ENCODE data around the gene TNFRSF12A. TPM values are rescaled to one million over a fixed set of nuclear protein-coding genes. Genes with fewer than 3 reads are reported as not detected.

TNFRSF12A gene
- total and polyA plus RNA-seq, 2 of the 13 experiments (the other 11 are each of a cell fraction or from before 2014, with no cell fraction given), result 61.9 to 66.0 TPM

DNA sequence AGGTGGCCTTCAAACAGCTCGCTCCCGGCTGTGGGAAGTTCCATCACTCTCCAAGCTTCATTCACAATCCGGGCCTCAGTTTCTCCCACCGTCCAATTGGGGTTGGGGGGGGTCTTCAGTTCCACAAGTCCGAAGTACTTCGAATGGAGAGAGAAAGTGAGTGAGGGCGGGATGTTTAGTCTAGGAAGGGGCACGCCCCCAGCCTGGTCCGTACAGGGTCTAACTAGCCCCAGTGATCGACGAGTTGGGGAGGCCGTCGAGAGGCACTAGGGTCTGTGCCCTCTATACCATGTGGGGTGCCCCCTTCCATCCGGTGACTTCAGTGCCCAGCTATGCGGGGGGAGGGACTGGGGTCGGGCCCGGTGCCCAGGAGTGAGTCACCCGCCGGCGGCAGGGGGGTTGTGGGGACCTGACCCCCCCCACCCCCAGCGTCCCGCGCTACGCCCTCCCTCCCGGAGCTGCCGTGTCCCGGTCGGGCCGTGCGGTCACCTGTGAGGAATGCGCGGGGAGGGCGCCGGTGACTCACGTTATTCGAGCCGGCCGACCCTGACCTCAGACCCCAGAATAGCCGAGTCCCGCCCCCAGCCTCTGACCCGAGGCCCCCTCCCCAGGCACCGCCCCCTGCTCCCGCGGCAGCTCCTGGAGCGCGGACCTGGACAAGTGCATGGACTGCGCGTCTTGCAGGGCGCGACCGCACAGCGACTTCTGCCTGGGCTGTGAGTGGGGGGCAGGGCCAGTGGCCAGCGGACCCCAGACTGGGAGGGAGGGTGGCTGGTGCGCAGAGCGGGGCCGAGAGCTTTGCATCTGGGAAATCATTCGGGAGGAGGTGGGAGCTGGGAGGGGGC is 658 bp downstream of the TNFRSF12A start (continued):
- TF ChIP-seq, protein P1, sequence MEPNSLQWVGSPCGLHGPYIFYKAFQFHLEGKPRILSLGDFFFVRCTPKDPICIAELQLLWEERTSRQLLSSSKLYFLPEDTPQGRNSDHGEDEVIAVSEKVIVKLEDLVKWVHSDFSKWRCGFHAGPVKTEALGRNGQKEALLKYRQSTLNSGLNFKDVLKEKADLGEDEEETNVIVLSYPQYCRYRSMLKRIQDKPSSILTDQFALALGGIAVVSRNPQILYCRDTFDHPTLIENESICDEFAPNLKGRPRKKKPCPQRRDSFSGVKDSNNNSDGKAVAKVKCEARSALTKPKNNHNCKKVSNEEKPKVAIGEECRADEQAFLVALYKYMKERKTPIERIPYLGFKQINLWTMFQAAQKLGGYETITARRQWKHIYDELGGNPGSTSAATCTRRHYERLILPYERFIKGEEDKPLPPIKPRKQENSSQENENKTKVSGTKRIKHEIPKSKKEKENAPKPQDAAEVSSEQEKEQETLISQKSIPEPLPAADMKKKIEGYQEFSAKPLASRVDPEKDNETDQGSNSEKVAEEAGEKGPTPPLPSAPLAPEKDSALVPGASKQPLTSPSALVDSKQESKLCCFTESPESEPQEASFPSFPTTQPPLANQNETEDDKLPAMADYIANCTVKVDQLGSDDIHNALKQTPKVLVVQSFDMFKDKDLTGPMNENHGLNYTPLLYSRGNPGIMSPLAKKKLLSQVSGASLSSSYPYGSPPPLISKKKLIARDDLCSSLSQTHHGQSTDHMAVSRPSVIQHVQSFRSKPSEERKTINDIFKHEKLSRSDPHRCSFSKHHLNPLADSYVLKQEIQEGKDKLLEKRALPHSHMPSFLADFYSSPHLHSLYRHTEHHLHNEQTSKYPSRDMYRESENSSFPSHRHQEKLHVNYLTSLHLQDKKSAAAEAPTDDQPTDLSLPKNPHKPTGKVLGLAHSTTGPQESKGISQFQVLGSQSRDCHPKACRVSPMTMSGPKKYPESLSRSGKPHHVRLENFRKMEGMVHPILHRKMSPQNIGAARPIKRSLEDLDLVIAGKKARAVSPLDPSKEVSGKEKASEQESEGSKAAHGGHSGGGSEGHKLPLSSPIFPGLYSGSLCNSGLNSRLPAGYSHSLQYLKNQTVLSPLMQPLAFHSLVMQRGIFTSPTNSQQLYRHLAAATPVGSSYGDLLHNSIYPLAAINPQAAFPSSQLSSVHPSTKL (CRISPR knock-in tag; IDR thresholded peaks at IDR 0.05), result peak; percentile 78
- TF ChIP-seq JUND (CRISPR knock-in tag; IDR thresholded peaks at IDR 0.05) (peak; percentile 99), EZH2 (conservative IDR thresholded peaks at IDR 0.05; ENCODE audit: low read depth, low read length) (no peak), ZC3H13 (CRISPR knock-in tag; IDR thresholded peaks at IDR 0.05) (0 out of 2 replicates have a peak, but pooled peaks have one; percentile 24), JARID2 (CRISPR knock-in tag; IDR thresholded peaks at IDR 0.05; ENCODE audit: insufficient replicate concordance) (peak; percentile 42), TRAFD1 (CRISPR knock-in tag; IDR thresholded peaks at IDR 0.05; ENCODE audit: borderline replicate concordance) (no peak), CHD2 (IDR thresholded peaks at IDR 0.05; ENCODE audit: low read depth, low read length) (no peak), STAT6 (CRISPR knock-in tag; IDR thresholded peaks at IDR 0.05; ENCODE audit: borderline replicate concordance) (no peak), ZSCAN29 (CRISPR knock-in tag; conservative IDR thresholded peaks at IDR 0.05) (0 out of 2 replicates have a peak, but pooled peaks have one; percentile 59), EHMT2 (IDR thresholded peaks at IDR 0.05; ENCODE audit: borderline replicate concordance, low read depth, low read length) (no peak), ZNF350 (CRISPR knock-in tag; IDR thresholded peaks at IDR 0.05; ENCODE audit: borderline replicate concordance, low read depth) (peak; percentile 40; the same call in 1 of the 2 replicates), CCDC6 (CRISPR knock-in tag; IDR thresholded peaks at IDR 0.05) (peak; percentile 87), AKAP8 (CRISPR knock-in tag; IDR thresholded peaks at IDR 0.05) (no peak; the same call in 1 of the 2 replicates)
- TF ChIP-seq, protein P2, sequence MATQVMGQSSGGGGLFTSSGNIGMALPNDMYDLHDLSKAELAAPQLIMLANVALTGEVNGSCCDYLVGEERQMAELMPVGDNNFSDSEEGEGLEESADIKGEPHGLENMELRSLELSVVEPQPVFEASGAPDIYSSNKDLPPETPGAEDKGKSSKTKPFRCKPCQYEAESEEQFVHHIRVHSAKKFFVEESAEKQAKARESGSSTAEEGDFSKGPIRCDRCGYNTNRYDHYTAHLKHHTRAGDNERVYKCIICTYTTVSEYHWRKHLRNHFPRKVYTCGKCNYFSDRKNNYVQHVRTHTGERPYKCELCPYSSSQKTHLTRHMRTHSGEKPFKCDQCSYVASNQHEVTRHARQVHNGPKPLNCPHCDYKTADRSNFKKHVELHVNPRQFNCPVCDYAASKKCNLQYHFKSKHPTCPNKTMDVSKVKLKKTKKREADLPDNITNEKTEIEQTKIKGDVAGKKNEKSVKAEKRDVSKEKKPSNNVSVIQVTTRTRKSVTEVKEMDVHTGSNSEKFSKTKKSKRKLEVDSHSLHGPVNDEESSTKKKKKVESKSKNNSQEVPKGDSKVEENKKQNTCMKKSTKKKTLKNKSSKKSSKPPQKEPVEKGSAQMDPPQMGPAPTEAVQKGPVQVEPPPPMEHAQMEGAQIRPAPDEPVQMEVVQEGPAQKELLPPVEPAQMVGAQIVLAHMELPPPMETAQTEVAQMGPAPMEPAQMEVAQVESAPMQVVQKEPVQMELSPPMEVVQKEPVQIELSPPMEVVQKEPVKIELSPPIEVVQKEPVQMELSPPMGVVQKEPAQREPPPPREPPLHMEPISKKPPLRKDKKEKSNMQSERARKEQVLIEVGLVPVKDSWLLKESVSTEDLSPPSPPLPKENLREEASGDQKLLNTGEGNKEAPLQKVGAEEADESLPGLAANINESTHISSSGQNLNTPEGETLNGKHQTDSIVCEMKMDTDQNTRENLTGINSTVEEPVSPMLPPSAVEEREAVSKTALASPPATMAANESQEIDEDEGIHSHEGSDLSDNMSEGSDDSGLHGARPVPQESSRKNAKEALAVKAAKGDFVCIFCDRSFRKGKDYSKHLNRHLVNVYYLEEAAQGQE (IDR thresholded peaks at IDR 0.05; ENCODE audit: borderline replicate concordance in 1 of 2, low read depth in 1 of 2, low read length in 2 of 2), result no peak

Measured in HepG2 (cell line).